OCI-LY3 (cell line): ENCODE data around the gene ABI2.

Source experiments
- H2AFZ ChIP-seq: fragments of 200-600, 300-600 bp; shearing (Covaris generic); 2 replicates; pipeline ENCODE4 v1.6.0; 2014; ENCODE audit warnings: antibody characterized with exemption, low read depth, low read length
- H3K27ac ChIP-seq: fragments of 200-600, 300-600 bp; sonication (generic); 2 replicates; pipeline ENCODE4 v1.5.1; 2014; ENCODE audit warnings: mild to moderate bottlenecking, low read length, moderate library complexity, mixed read lengths
- H3K27me3 ChIP-seq: fragments of 200-600, 300-600 bp; sonication (generic); 2 replicates; pipeline ENCODE4 v1.6.1; 2014; ENCODE audit warnings: low read depth, low read length, mixed read lengths
- H3K36me3 ChIP-seq: fragments of 200-600, 300-600 bp; sonication (generic); replicated peaks from 2 replicates; pipeline ENCODE3; 2014; ENCODE audit warnings: low read depth, low read length, mixed read lengths
- H3K4me1 ChIP-seq: fragments of 300-600, 200-600 bp; sonication (generic); 2 replicates; pipeline ENCODE4 v1.6.1; 2014; ENCODE audit warnings: low read length, mixed read lengths
- H3K4me2 ChIP-seq: fragments of 200-600, 300-600 bp; sonication (generic); 2 replicates; pipeline ENCODE4 v1.6.1; 2014; ENCODE audit warnings: low read length, mixed read lengths
- H3K4me3 ChIP-seq: fragments of 300-600, 200-600 bp; sonication (generic); 2 replicates; pipeline ENCODE4 v1.5.1; 2014; ENCODE audit warnings: antibody characterized with exemption, mild to moderate bottlenecking, low read length, moderate library complexity
- H3K79me2 ChIP-seq: fragments of 300-600, 200-600 bp; shearing (Covaris generic); 2 replicates; pipeline ENCODE4 v1.6.1; 2014; ENCODE audit warnings: mild to moderate bottlenecking, low read length, mixed read lengths
- H3K9ac ChIP-seq: fragments of 300-600, 200-600 bp; shearing (Covaris generic); 2 replicates; pipeline ENCODE4 v1.6.0; 2014; ENCODE audit warnings: mild to moderate bottlenecking, low read length, moderate library complexity
- H3K9me3 ChIP-seq: fragments of 200-600, 300-600 bp; shearing (Covaris generic); 2 replicates; pipeline ENCODE4 v1.6.1; 2014; ENCODE audit warnings: low read length, mixed read lengths; ENCODE audit not compliant: insufficient read depth
- H4K20me1 ChIP-seq: fragments of 200-600, 300-600 bp; sonication (generic); 2 replicates; pipeline ENCODE4 v1.6.1; 2016; ENCODE audit warnings: low read length, mixed read lengths; ENCODE audit not compliant: insufficient read depth
- CTCF ChIP-seq: fragments of 200-600, 300-600 bp; sonication (generic); IDR thresholded peaks from 2 replicates; pipeline ENCODE4 v1.5.1; 2014; ENCODE audit warnings: antibody characterized with exemption, low read length, low read depth
- EZH2phosphoT487 ChIP-seq: fragments of 200-600 bp; shearing (Covaris generic); IDR thresholded peaks from 2 replicates; pipeline ENCODE4 v1.6.1; 2018; ENCODE audit warnings: antibody characterized with exemption, mixed run types, low read depth

The ABI2 gene

GRCh38 chr2:203327901-203328759 is at the start of gene ABI2:
TSS of gene ABI2 (plus strand) at chr2:203328394. CDS start at chr2:203328515, 121 bp downstream.
- H3K27ac ChIP-seq: 0 out of 2 replicates have a peak within 1 kb of the TSS, but pooled peaks have one; percentile 2
- H3K4me2 ChIP-seq: peak within 1 kb of the TSS; percentile 84

GRCh38 chr2:203279288-203279687 is 48.9 kb upstream of the ABI2 start:
- Histone ChIP-seq H3K27ac (no peak overlapping the region), H3K36me3 (peaks cover 12% of the 10 kb centered on the region), H4K20me1 (no peaks in the 10 kb centered on the region), H3K4me1 (no peaks in the 10 kb centered on the region), H3K4me3 (no peak overlapping the region), H3K9me3 (no peaks in the 10 kb centered on the region), H3K9ac (no peak overlapping the region), H3K4me2 (no peak overlapping the region), H2AFZ (no peak overlapping the region), H3K79me2 (no peaks in the 10 kb centered on the region), H3K27me3 (no peaks in the 10 kb centered on the region)
- TF ChIP-seq CTCF: no peak
- TF ChIP-seq EZH2phosphoT487: no peak

More at GRCh38 chr2:203327901-203328759, at the start of gene ABI2:
- peak within 1 kb of the TSS; percentile 81 for H2AFZ ChIP-seq
- H3K9ac ChIP-seq: peak within 1 kb of the TSS; percentile 63
- no peak for TF ChIP-seq CTCF
- TF ChIP-seq EZH2phosphoT487: no peak
- H3K27me3 ChIP-seq: no peaks in the 10 kb centered on the region
- H3K9me3 ChIP-seq: no peaks in the 10 kb centered on the region
- H3K79me2 ChIP-seq: peaks cover 18% of the 10 kb centered on the region; the same call in 1 of the 2 replicates
- peak within 1 kb of the TSS; percentile 86 for H3K4me3 ChIP-seq
- H4K20me1 ChIP-seq: no peaks in the 10 kb centered on the region
- no peaks in the 10 kb centered on the region for H3K36me3 ChIP-seq
- H3K4me1 ChIP-seq: peaks cover 10% of the 10 kb centered on the region

GRCh38 chr2:203280428-203281064 is 47.6 kb upstream of the ABI2 start:
- Histone ChIP-seq H3K27ac (no peak overlapping the region), H3K4me3 (no peak overlapping the region), H3K27me3 (no peaks in the 10 kb centered on the region), H4K20me1 (no peaks in the 10 kb centered on the region), H3K79me2 (no peaks in the 10 kb centered on the region), H2AFZ (no peak overlapping the region), H3K4me2 (no peak overlapping the region), H3K36me3 (peaks cover 12% of the 10 kb centered on the region), H3K9me3 (no peaks in the 10 kb centered on the region), H3K4me1 (no peaks in the 10 kb centered on the region), H3K9ac (no peak overlapping the region)
- TF ChIP-seq EZH2phosphoT487 (no peak), CTCF (no peak)

- TF ChIP-seq CTCF (no peak), EZH2phosphoT487 (no peak)
Observed at GRCh38 chr2:203282101-203282500, 46.1 kb upstream of the ABI2 start.

More at GRCh38 chr2:203282101-203282500, 46.1 kb upstream of the ABI2 start:
- Histone ChIP-seq H2AFZ (no peak overlapping the region), H3K9ac (no peak overlapping the region), H3K36me3 (peaks cover 16% of the 10 kb centered on the region), H3K4me3 (no peak overlapping the region), H3K9me3 (no peaks in the 10 kb centered on the region), H3K4me1 (no peaks in the 10 kb centered on the region), H3K79me2 (no peaks in the 10 kb centered on the region), H3K27me3 (no peaks in the 10 kb centered on the region), H3K4me2 (no peak overlapping the region), H3K27ac (no peak overlapping the region), H4K20me1 (no peaks in the 10 kb centered on the region)
